PC-3 (cell line): Measurements from ENCODE around the gene PFKFB4. TPM values are rescaled to one million over a fixed set of nuclear protein-coding genes. Genes with fewer than 3 reads are reported as not detected.

Source experiments
- ATAC-seq: fragments of 200-7000 bp; cut with Tn5 transposase; 2 replicates; pipeline ENCODE4 v1.9.1; 2020; ENCODE audit warnings: mild to moderate bottlenecking, moderate library complexity
- BruUV-seq: library from RNA; stranded (reverse); fragments of 400-500 nt; replicated peaks from 2 replicates; lab custom pipeline; 2021; lab: Mats Ljungman, UMichigan
- CTCF ChIA-PET: fragments of 300-600 bp; sonication (Branson Sonifier 250); formaldehyde crosslinking; loops from one replicate; lab custom pipeline; 2022; ENCODE audit warnings: antibody characterized with exemption; lab: Charles Lee
- POLR2A ChIA-PET: fragments of 300-600 bp; sonication (Branson Sonifier 250); formaldehyde crosslinking; loops from one replicate; lab custom pipeline; 2022; ENCODE audit warnings: antibody characterized with exemption; ENCODE audit not compliant: unreplicated experiment; lab: Charles Lee
- DNase-seq: peaks from one replicate; pipeline ENCODE4 v3.0.0-alpha.2; 2015
- H2AFZ ChIP-seq: fragments of 300-600 bp; sonication (generic); 2 replicates; pipeline ENCODE4 v1.6.0; 2016; ENCODE audit warnings: antibody characterized with exemption, low read length
- H3F3A ChIP-seq: fragments of 300-600 bp; sonication (generic); one replicate; pipeline ENCODE4 v1.6.0; 2017; ENCODE audit warnings: antibody characterized with exemption, low read length, control low read depth, mild to moderate bottlenecking; ENCODE audit not compliant: unreplicated experiment
- H3K27ac ChIP-seq: fragments of 300-600 bp; sonication (generic); 2 replicates; pipeline ENCODE4 v1.5.1; 2016; ENCODE audit warnings: mild to moderate bottlenecking, low read length
- H3K27me3 ChIP-seq: fragments of 300-600 bp; sonication (generic); 2 replicates; pipeline ENCODE4 v1.6.1; 2016; ENCODE audit warnings: low read length, mixed read lengths
- H3K36me3 ChIP-seq: fragments of 300-600 bp; sonication (generic); 2 replicates; pipeline ENCODE4 v1.6.1; 2016; ENCODE audit warnings: low read depth, mixed run types, low read length, mixed read lengths
- H3K4me1 ChIP-seq: fragments of 300-600 bp; sonication (generic); 2 replicates; pipeline ENCODE4 v1.5.1; 2016; ENCODE audit warnings: low read length; ENCODE audit not compliant: insufficient read depth
- H3K4me2 ChIP-seq: fragments of 300-600 bp; sonication (generic); 2 replicates; pipeline ENCODE4 v1.6.0; 2016; ENCODE audit warnings: low read length
- H3K4me3 ChIP-seq: fragments of 300-600 bp; sonication (generic); 2 replicates; pipeline ENCODE4 v1.5.1; 2016; ENCODE audit warnings: mild to moderate bottlenecking, low read length, mixed read lengths
- H3K79me2 ChIP-seq: fragments of 300-600 bp; sonication (generic); 2 replicates; pipeline ENCODE4 v1.6.1; 2017; ENCODE audit warnings: low read length, mixed read lengths
- H3K9ac ChIP-seq: fragments of 300-600 bp; sonication (generic); 2 replicates; pipeline ENCODE4 v1.6.0; 2016; ENCODE audit warnings: mild to moderate bottlenecking, low read length
- H3K9me2 ChIP-seq: fragments of 300-600 bp; sonication (generic); replicated peaks from 2 replicates; pipeline ENCODE4 v1.6.1; 2016; ENCODE audit warnings: mixed run types, low read length, mixed read lengths
- H3K9me3 ChIP-seq: fragments of 300-600 bp; sonication (generic); 2 replicates; pipeline ENCODE4 v1.6.1; 2016; ENCODE audit warnings: low read length, mixed read lengths
- H4K20me1 ChIP-seq: fragments of 300-600 bp; sonication (generic); 2 replicates; pipeline ENCODE4 v1.6.1; 2016; ENCODE audit warnings: low read length, mixed read lengths
- EZH2 ChIP-seq: fragments of 300-600 bp; sonication (generic); IDR thresholded peaks from one replicate; pipeline ENCODE4 v1.6.1; 2017; ENCODE audit warnings: antibody characterized with exemption, mild to moderate bottlenecking, low read length; ENCODE audit not compliant: unreplicated experiment
- EZH2phosphoT487 ChIP-seq: fragments of 300-600 bp; sonication (generic); IDR thresholded peaks from 2 replicates; pipeline ENCODE4 v1.6.1; 2018; ENCODE audit warnings: mild to moderate bottlenecking, antibody characterized with exemption, low read length, borderline replicate concordance
- intact Hi-C: fragments of 100-400 bp; cut with micrococcal nuclease; formaldehyde crosslinking; loops from 2 replicates; pipeline ENCODE4 v1.9.0; 2023
- total RNA-seq: library from RNA; depleted of rRNA; stranded (reverse); fragments of >200 nt; gene quantifications from 2 replicates; pipeline ENCODE4 v1.2.3, GENCODE V29; 2014
- TF ChIP-seq, protein P1 (sequence below): fragments of 300-600 bp; sonication (generic); conservative IDR thresholded peaks from 2 replicates; pipeline ENCODE4 v1.5.1; 2017; ENCODE audit warnings: antibody characterized with exemption, low read depth, mild to moderate bottlenecking, low read length

Gene PFKFB4
- total RNA-seq, 1 experiment from 2014 or later = 33.5 TPM

DNA sequence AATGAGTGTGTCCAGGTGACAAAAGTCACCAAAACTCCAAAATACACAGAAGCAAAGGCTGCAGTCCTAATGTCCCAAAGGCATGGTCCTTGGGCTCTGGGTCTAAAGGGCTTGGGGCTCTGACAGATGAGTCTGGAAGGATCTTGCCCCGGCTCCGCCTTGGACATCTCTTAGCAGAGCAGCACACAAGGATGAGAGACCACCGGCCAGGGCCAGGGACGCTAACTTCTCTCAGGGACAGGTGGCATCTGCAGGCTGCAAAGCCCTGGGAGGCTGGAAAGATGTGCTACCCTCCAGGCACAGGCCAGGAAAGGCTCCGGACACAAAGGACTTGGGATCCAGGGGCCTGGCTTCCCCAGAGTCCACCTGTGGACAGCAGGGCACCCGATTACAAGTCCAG lies 38.5 kb downstream of the PFKFB4 start:
- no TSS peak for BruUV-seq
- Histone ChIP-seq H4K20me1 (no peaks in the 10 kb centered on the region), H3K9me2 (no peaks in the 10 kb centered on the region), H3K9ac (no peak overlapping the region), H3K27ac (no peak overlapping the region), H3K9me3 (no peaks in the 10 kb centered on the region), H3K79me2 (no peaks in the 10 kb centered on the region), H3K4me2 (no peak overlapping the region), H3K4me1 (no peaks in the 10 kb centered on the region), H3F3A (no peaks in the 10 kb centered on the region), H3K4me3 (no peak overlapping the region), H3K27me3 (no peaks in the 10 kb centered on the region), H3K36me3 (peaks cover 5% of the 10 kb centered on the region; the same call in 1 of the 2 replicates), H2AFZ (no peak overlapping the region)
- TF ChIP-seq, protein P1, sequence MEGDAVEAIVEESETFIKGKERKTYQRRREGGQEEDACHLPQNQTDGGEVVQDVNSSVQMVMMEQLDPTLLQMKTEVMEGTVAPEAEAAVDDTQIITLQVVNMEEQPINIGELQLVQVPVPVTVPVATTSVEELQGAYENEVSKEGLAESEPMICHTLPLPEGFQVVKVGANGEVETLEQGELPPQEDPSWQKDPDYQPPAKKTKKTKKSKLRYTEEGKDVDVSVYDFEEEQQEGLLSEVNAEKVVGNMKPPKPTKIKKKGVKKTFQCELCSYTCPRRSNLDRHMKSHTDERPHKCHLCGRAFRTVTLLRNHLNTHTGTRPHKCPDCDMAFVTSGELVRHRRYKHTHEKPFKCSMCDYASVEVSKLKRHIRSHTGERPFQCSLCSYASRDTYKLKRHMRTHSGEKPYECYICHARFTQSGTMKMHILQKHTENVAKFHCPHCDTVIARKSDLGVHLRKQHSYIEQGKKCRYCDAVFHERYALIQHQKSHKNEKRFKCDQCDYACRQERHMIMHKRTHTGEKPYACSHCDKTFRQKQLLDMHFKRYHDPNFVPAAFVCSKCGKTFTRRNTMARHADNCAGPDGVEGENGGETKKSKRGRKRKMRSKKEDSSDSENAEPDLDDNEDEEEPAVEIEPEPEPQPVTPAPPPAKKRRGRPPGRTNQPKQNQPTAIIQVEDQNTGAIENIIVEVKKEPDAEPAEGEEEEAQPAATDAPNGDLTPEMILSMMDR = no peak
- no peak for TF ChIP-seq EZH2
- TF ChIP-seq EZH2phosphoT487 = no peak
- ChIA-PET CTCF (no interaction called here), POLR2A (no interaction called here)
- ATAC-seq (no peak), DNase-seq (no peak)
- intact Hi-C loops = no loop called here

DNA sequence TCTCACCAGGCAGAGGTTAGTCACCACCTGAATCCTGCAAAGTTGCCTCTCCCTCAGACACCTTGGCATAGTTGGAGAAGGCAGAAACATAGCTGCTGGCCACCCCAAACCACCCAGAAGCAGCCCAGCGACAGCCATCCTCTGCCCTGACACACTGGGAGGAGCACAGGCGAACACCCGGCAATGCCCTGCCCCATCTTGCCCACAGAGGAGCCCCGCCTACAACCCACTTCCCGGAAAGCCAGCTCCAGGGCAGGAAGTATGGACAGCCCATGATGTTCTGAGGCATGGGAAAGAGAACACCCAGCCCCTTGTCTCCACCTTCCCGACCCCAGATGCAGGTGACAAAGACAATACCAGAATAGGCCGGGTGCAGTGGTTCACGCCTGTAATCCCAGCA lies 40.0 kb downstream of the PFKFB4 start:
- Histone ChIP-seq H3K9ac (no peak overlapping the region), H3K36me3 (peaks cover 5% of the 10 kb centered on the region; the same call in 1 of the 2 replicates), H3K27me3 (no peaks in the 10 kb centered on the region), H3K4me2 (no peak overlapping the region), H3K9me2 (no peaks in the 10 kb centered on the region), H3K4me3 (no peak overlapping the region), H2AFZ (no peak overlapping the region), H3F3A (no peaks in the 10 kb centered on the region), H4K20me1 (no peaks in the 10 kb centered on the region), H3K27ac (no peak overlapping the region), H3K4me1 (no peaks in the 10 kb centered on the region), H3K9me3 (no peaks in the 10 kb centered on the region), H3K79me2 (no peaks in the 10 kb centered on the region)
- no peak for DNase-seq
- TF ChIP-seq, protein P1 = no peak
- no peak for TF ChIP-seq EZH2phosphoT487
- TF ChIP-seq EZH2 = no peak
- no TSS peak for BruUV-seq
- ChIA-PET CTCF (no interaction called here), POLR2A (no interaction called here)
- intact Hi-C loops = no loop called here
- 0 out of 2 replicates have a peak, but pooled peaks have one; percentile 19 for ATAC-seq

GRCh38 chr3:48514431-48515227 lies 42.0 kb downstream of the PFKFB4 start:
- H3K4me1 ChIP-seq = no peaks in the 10 kb centered on the region
- POLR2A ChIA-PET = no interaction called here
- CTCF ChIA-PET = no interaction called here

More at GRCh38 chr3:48514431-48515227, 42.0 kb downstream of the PFKFB4 start:
- no peak for DNase-seq
- no peak overlapping the region for H3K4me2 ChIP-seq
- H2AFZ ChIP-seq = no peak overlapping the region
- H4K20me1 ChIP-seq = no peaks in the 10 kb centered on the region
- no peak overlapping the region for H3K27ac ChIP-seq
- intact Hi-C loops = no loop called here
- H3F3A ChIP-seq = no peaks in the 10 kb centered on the region
- no TSS peak for BruUV-seq
- no peak overlapping the region for H3K4me3 ChIP-seq
- H3K9ac ChIP-seq = no peak overlapping the region
- H3K9me3 ChIP-seq = no peaks in the 10 kb centered on the region
- H3K79me2 ChIP-seq = no peaks in the 10 kb centered on the region
- peaks cover 5% of the 10 kb centered on the region; the same call in 1 of the 2 replicates for H3K36me3 ChIP-seq
- TF ChIP-seq, protein P1 = no peak
- no peak for TF ChIP-seq EZH2
- no peak for TF ChIP-seq EZH2phosphoT487
- H3K27me3 ChIP-seq = no peaks in the 10 kb centered on the region
- no peaks in the 10 kb centered on the region for H3K9me2 ChIP-seq
- no peak for ATAC-seq
